Measurements from ENCODE around the gene TMOD4. TPM values are rescaled to one million over a fixed set of nuclear protein-coding genes. Genes with fewer than 3 reads are reported as not detected.

Gene TMOD4
- total and polyA plus RNA-seq, 2 of the 13 experiments (the other 11 are each of a cell fraction or from before 2014, with no cell fraction given): 0.66 TPM; not detected in 1

DNA sequence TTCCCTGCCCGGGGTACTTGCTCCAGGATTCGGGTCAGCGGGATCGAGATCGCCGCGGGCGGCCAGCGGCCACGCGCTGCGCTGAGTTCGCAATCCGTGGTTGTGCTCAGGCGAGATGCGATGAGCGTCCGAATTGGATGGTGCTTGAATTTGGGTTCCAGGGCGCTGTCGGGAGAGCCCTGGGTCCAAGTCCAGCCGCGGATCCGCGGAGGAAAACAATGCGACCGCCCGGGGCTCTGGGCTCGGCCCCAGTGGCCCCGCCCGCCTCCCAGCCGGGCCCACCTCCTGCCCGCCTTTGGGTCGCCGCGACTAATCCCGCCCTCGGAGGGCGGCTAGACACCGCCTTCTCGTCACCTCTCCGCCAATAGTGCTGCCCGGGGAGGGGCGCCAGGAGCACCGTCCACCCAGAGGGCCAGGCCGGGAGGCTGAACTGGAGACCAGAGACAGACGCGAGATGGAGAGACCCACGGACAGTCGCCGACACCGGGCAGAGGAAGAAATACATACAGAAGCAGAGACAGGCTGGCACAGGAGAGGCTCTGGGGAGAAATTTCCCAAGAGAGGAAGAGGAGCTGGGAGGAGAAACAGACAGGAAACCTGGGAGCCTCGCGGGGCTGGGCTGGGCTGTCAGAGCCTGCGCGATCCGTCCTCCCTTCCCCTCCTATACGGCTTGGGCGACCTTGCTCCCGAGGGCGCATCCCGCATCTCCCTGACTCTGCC, 29.2 kb downstream of the TMOD4 start, which contains the start of gene SEMA6C (continued):
- TF ChIP-seq KLF15 (CRISPR knock-in tag; IDR thresholded peaks at IDR 0.05; ENCODE audit: borderline replicate concordance) (peak; percentile 90; the same call in 1 of the 2 replicates), PITX1 (CRISPR knock-in tag; IDR thresholded peaks at IDR 0.05) (peak; percentile 67; the same call in 1 of the 2 replicates), REL (CRISPR knock-in tag; conservative IDR thresholded peaks at IDR 0.05) (no peak), MIER3 (CRISPR knock-in tag; IDR thresholded peaks at IDR 0.05; ENCODE audit: borderline replicate concordance) (no peak), PHF20 (CRISPR knock-in tag; IDR thresholded peaks at IDR 0.05) (0 out of 2 replicates have a peak, but pooled peaks have one; percentile 47), HNRNPL (IDR thresholded peaks at IDR 0.05; ENCODE audit: low read depth, low read length) (no peak), HNRNPK (IDR thresholded peaks at IDR 0.05; ENCODE audit: low read depth, low read length, poor library complexity, severe bottlenecking) (no peak), ZNF891 (CRISPR knock-in tag; IDR thresholded peaks at IDR 0.05) (peak; percentile 31; the same call in 1 of the 2 replicates), MXI1 (IDR thresholded peaks at IDR 0.05; ENCODE audit: borderline replicate concordance, low read depth, low read length) (no peak; the same call in 2 of the 3 replicates), POLR2A (IDR thresholded peaks at IDR 0.05; ENCODE audit: insufficient read depth in 1 of 2, low read depth in 2 of 2, low read length in 2 of 2) (peak; percentile 57 to 89; a peak in 3 of 4 replicates), CBFB (CRISPR knock-in tag; IDR thresholded peaks at IDR 0.05) (no peak), SRY (CRISPR knock-in tag; IDR thresholded peaks at IDR 0.05) (0 out of 2 replicates have a peak, but pooled peaks have one; percentile 8), ZNF501 (CRISPR knock-in tag; IDR thresholded peaks at IDR 0.05) (peak; percentile 78), NR0B2 (CRISPR knock-in tag; IDR thresholded peaks at IDR 0.05) (peak; percentile 32; the same call in 1 of the 2 replicates), ZNF83 (CRISPR knock-in tag; IDR thresholded peaks at IDR 0.05; ENCODE audit: borderline replicate concordance) (0 out of 2 replicates have a peak, but pooled peaks have one; percentile 28), PBX3 (CRISPR knock-in tag; IDR thresholded peaks at IDR 0.05; ENCODE audit: borderline replicate concordance) (no peak), ZNF34 (CRISPR knock-in tag; IDR thresholded peaks at IDR 0.05; ENCODE audit: borderline replicate concordance) (no peak), TMF1 (CRISPR knock-in tag; IDR thresholded peaks at IDR 0.05; ENCODE audit: low read depth) (no peak), SOX6 (IDR thresholded peaks at IDR 0.05) (no peak), SOX6 (CRISPR knock-in tag; IDR thresholded peaks at IDR 0.05) (peak; percentile 77), MZF1 (CRISPR knock-in tag; IDR thresholded peaks at IDR 0.05; ENCODE audit: borderline replicate concordance) (no peak), GATAD2A (CRISPR knock-in tag; IDR thresholded peaks at IDR 0.05) (no peak)
- TF ChIP-seq, protein P1, sequence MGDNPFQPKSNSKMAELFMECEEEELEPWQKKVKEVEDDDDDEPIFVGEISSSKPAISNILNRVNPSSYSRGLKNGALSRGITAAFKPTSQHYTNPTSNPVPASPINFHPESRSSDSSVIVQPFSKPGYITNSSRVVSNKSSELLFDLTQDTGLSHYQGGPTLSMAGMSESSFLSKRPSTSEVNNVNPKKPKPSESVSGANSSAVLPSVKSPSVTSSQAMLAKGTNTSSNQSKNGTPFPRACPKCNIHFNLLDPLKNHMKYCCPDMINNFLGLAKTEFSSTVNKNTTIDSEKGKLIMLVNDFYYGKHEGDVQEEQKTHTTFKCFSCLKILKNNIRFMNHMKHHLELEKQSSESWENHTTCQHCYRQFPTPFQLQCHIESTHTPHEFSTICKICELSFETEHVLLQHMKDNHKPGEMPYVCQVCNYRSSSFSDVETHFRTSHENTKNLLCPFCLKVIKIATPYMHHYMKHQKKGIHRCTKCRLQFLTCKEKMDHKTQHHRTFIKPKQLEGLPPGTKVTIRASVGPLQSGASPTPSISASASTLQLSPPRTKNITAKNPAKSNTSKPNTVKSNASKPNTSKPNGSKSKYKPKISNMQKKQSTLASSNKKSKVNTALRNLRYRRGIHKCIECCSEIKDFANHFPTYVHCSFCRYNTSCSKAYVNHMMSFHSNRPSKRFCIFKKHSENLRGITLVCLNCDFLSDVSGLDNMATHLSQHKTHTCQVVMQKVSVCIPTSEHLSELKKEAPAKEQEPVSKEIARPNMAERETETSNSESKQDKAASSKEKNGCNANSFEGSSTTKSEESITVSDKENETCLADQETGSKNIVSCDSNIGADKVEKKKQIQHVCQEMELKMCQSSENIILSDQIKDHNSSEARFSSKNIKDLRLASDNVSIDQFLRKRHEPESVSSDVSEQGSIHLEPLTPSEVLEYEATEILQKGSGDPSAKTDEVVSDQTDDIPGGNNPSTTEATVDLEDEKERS (CRISPR knock-in tag; IDR thresholded peaks at IDR 0.05): peak; percentile 41; the same call in 1 of the 2 replicates
- TF ChIP-seq, protein P2, sequence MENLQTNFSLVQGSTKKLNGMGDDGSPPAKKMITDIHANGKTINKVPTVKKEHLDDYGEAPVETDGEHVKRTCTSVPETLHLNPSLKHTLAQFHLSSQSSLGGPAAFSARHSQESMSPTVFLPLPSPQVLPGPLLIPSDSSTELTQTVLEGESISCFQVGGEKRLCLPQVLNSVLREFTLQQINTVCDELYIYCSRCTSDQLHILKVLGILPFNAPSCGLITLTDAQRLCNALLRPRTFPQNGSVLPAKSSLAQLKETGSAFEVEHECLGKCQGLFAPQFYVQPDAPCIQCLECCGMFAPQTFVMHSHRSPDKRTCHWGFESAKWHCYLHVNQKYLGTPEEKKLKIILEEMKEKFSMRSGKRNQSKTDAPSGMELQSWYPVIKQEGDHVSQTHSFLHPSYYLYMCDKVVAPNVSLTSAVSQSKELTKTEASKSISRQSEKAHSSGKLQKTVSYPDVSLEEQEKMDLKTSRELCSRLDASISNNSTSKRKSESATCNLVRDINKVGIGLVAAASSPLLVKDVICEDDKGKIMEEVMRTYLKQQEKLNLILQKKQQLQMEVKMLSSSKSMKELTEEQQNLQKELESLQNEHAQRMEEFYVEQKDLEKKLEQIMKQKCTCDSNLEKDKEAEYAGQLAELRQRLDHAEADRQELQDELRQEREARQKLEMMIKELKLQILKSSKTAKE (CRISPR knock-in tag; IDR thresholded peaks at IDR 0.05; ENCODE audit: borderline replicate concordance): no peak

Data from HepG2 (cell line).